Measurements from ENCODE around the gene MYD88.
A peak's percentile ranks its signal among the peaks of the same experiment; 100 is the strongest.

Gene MYD88

DNA sequence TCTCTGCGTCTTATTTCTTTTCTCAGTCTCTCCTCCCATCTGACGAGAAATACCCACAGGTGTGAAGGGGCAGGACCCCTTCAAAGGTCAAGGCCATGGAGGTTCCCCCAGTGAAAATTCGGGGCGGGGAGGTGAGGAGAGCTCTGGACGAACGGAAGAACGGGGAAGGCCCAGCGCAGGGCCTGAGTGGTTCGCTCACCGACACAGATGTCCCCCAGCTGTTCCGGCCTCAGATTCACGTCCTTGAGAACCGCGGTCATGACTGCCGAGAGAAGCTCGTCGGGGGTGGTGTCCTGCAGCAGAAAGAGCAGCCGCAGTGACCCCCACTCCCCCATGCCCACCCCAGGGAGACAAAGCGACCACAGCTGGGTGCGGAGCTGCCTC, 2.1 kb upstream of the MYD88 start:
- peak overlapping the region; percentile 80 to 99 (median 97) for H3K9ac ChIP-seq
- no peaks in the 10 kb centered on the region for H3K9me3 ChIP-seq (replicated peaks in 1 of 11)
- H3K4me2 ChIP-seq: peak overlapping the region; percentile 87 to 98 (median 95)
- peak overlapping the region; percentile 41 to 99 (median 95); a peak in 21 of 22 replicates for H3K27ac ChIP-seq
- H4K20me1 ChIP-seq: peaks cover 58 to 78% (median 70%) of the 10 kb centered on the region in 11 experiments; a peak in 21 of 22 replicates
- no peak for TF ChIP-seq Cebpa-rat (IDR thresholded peaks at IDR 0.05)
- peaks cover 46 to 74% (median 65%) of the 10 kb centered on the region in 10 experiments for H3K4me1 ChIP-seq
- peak overlapping the region; percentile 73 to 99 (median 92) for H3K4me3 ChIP-seq
- H3K36me3 ChIP-seq: peaks cover 49 to 58% (median 55%) of the 10 kb centered on the region in 11 experiments
- H3K27me3 ChIP-seq: no peaks in the 10 kb centered on the region

DNA sequence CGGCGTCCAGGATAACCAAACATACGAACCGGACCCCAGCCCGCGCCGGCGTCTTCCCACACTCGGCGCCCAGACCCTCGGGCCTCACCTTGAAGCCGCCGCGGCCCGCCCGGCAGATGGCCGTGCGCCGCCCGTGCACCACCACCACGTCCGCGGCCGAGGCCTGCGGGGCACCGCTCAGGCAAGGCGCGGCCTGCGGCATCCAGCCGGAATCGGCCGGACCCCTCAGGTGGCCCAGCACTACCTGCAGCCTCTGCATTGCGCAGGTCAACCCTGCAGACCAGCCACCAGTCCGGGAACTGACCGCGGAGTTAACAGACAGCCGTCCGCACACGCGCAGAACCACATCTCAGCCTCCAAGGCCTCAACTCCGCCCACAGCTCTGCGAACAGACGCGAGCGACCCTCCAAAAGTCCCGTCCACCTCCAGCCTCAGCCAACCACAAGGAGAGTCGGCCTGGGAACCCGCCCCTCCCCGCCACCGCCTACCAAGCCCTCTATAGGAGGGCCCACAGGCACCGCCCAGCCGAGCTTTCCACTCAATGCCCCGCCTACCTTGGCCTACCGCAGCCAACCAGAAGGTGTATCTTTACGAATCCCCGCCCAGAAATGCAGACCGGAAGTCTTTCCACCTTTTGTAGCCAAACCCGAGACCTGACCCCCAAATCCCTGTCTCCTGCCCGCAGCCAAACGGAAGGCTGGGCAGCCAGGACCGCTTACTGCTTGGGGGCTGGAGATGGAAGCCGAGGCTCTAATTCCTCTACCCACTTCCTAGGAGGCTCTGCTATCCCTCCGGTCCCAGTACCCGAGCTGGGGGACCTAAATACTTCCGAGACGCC, 1.5 kb upstream of the MYD88 start, which contains the start of gene ACAA1:
TSS of gene ACAA1 (minus strand) at position 351 of the 838 bp plus-strand sequence. CDS start at position 259, 92 bp downstream.
- Histone ChIP-seq H4K20me1 (peaks cover 59 to 78% (median 70%) of the 10 kb centered on the region in 11 experiments; a peak in 21 of 22 replicates), H3K27me3 (no peaks in the 10 kb centered on the region), H3K36me3 (peaks cover 49 to 58% (median 55%) of the 10 kb centered on the region in 11 experiments), H3K4me3 (peak within 1 kb of the TSS; percentile 73 to 99 (median 92)), H3K4me1 (peaks cover 52 to 74% (median 69%) of the 10 kb centered on the region in 10 experiments), H3K9ac (peak within 1 kb of the TSS; percentile 90 to 99 (median 97)), H3K9me3 (replicated peaks in 1 of 11) (no peaks in the 10 kb centered on the region), H3K4me2 (peak within 1 kb of the TSS; percentile 87 to 99 (median 98)), H3K27ac (peak within 1 kb of the TSS; percentile 85 to 99 (median 96))
- TF ChIP-seq Cebpa-rat (IDR thresholded peaks at IDR 0.05): no peak

DNA sequence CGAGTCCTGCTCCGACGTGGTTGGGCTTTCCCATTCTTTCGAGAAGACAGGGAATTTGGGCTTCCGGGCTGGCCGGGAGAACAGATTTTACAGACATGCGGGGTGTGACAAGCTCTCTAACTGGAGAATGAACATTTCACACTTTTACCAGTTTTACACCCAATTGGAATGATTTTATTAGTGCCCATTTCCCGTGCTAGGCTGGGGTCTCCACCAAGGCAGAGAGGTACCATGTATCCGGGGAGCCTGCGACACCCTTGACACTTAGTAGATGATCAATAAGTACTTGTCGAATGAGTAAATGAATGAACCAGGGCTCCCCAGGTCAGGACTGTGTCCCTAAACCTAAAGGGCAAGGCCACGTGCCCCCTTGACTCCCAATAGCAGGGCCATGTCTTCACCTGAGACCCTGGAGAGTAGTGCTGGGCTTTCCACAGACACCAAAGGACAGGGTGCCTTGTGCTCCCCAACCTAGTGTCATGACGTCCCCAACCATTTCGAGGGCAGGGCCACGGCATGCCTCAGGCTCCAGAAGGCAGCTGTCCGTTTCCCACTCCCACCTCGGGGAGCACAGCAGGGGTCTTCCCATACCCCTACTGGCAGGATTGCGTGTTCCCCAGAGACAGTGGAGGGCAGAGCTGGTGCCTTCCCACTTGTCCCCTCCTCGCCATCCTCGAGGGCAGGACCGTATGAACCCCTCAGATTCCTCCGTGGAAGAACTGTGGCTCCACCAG, 679 bp upstream of the MYD88 start:
- Histone ChIP-seq H3K36me3 (peaks cover 46 to 58% (median 55%) of the 10 kb centered on the region in 11 experiments), H3K4me2 (peak overlapping the region; percentile 87 to 99 (median 97)), H3K27ac (peak overlapping the region; percentile 85 to 99 (median 96)), H4K20me1 (peaks cover 52 to 76% (median 68%) of the 10 kb centered on the region in 11 experiments; a peak in 21 of 22 replicates), H3K9ac (peak overlapping the region; percentile 90 to 99 (median 97)), H3K4me3 (peak overlapping the region; percentile 73 to 99 (median 92)), H3K9me3 (replicated peaks in 1 of 11) (no peaks in the 10 kb centered on the region), H3K4me1 (peaks cover 59 to 76% (median 71%) of the 10 kb centered on the region in 10 experiments), H3K27me3 (no peaks in the 10 kb centered on the region)
- TF ChIP-seq Cebpa-rat (IDR thresholded peaks at IDR 0.05): no peak

DNA sequence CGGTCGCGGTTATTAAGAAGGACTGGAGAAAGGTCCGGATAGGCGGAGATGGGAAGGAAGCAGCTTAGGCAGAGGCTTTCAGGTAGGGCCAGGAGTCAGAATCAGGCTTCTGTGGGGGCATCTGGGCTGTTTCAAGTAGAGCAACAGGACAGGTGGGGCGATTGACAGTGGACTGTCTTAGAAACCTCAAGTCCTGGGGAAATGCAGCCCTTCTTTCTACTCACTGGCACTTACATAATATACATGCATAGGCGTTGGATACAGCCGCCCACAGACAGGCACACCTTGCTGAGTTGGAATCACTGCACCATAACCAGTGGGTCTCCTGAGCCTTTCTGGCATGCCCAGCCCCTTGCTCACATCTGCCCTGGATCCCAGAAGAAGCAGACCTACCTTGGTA, 730 bp downstream of the MYD88 start:
- Histone ChIP-seq H3K27me3 (no peaks in the 10 kb centered on the region), H3K4me3 (peak overlapping the region; percentile 73 to 99 (median 92)), H3K9me3 (replicated peaks in 1 of 11) (peaks cover 0 to 1% (median 0%) of the 10 kb centered on the region in 11 experiments; a peak in 3 of 22 replicates), H3K36me3 (peaks cover 32 to 50% (median 44%) of the 10 kb centered on the region in 11 experiments), H3K27ac (peak overlapping the region; percentile 85 to 99 (median 96)), H3K9ac (peak overlapping the region; percentile 90 to 99 (median 97)), H4K20me1 (peaks cover 38 to 64% (median 54%) of the 10 kb centered on the region in 11 experiments; a peak in 21 of 22 replicates), H3K4me1 (peaks cover 68 to 80% (median 75%) of the 10 kb centered on the region in 10 experiments), H3K4me2 (peak overlapping the region; percentile 87 to 99 (median 97))
- TF ChIP-seq Cebpa-rat (IDR thresholded peaks at IDR 0.05): no peak

DNA sequence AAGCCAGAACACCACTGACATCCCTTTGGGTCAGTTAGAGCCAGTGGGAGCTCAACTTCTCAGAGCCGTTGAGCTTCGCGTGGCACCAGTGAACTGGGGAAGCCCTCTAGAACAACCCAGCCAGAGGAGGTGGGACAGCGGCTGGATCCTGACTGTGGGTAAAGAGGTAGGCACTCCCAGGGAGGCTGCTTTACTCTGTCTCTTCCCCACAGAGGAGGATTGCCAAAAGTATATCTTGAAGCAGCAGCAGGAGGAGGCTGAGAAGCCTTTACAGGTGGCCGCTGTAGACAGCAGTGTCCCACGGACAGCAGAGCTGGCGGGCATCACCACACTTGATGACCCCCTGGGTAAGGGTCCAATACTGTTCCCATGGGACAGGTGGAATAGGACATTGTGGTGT, 1.2 kb downstream of the MYD88 start:
- H4K20me1 ChIP-seq: peaks cover 33 to 59% (median 49%) of the 10 kb centered on the region in 11 experiments; a peak in 21 of 22 replicates
- H3K9ac ChIP-seq: peak overlapping the region; percentile 90 to 99 (median 97)

DNA sequence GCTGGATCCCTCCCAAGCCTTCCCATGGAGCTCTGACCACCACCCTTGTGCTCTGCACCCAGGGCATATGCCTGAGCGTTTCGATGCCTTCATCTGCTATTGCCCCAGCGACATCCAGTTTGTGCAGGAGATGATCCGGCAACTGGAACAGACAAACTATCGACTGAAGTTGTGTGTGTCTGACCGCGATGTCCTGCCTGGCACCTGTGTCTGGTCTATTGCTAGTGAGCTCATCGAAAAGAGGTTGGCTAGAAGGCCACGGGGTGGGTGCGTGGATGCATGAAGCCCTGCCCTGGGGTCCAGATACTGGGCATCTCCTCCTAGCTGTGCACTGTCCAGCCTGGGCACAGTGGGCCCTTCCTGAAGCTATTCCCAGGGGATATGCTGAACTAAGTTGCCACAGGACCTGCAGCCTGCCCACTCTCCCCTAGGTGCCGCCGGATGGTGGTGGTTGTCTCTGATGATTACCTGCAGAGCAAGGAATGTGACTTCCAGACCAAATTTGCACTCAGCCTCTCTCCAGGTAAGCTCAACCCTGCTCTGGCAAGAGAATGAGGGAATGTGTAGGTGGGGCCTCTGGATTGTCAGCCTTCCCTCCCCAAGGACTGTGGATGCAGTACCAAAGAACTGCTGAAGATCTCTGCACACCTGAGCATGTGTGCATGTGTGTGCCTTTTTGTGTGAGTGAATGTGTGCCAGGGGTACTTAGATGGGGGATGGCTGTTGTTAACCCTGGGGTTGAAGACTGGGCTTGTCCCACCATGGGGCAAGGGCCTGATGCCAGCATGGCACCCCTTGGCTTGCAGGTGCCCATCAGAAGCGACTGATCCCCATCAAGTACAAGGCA, 2.1 kb downstream of the MYD88 start:
- no peak for TF ChIP-seq Cebpa-rat (IDR thresholded peaks at IDR 0.05)
- H3K9ac ChIP-seq: peak overlapping the region; percentile 90 to 99 (median 97); a peak in 21 of 22 replicates
- peak overlapping the region; percentile 73 to 99 (median 92); a peak in 19 of 20 replicates for H3K4me3 ChIP-seq
- peaks cover 3 to 14% (median 8%) of the 10 kb centered on the region in 11 experiments; a peak in 21 of 22 replicates for H3K9me3 ChIP-seq (replicated peaks in 1 of 11)
- H3K4me1 ChIP-seq: peaks cover 59 to 72% (median 68%) of the 10 kb centered on the region in 10 experiments
- H3K36me3 ChIP-seq: peaks cover 25 to 39% (median 34%) of the 10 kb centered on the region in 11 experiments
- peak overlapping the region; percentile 87 to 99 (median 97) for H3K4me2 ChIP-seq
- peaks cover 24 to 50% (median 40%) of the 10 kb centered on the region in 11 experiments; a peak in 21 of 22 replicates for H4K20me1 ChIP-seq
- H3K27ac ChIP-seq: peak overlapping the region in 4 of 11 experiments; percentile 5 to 96 (median 92); a peak in 4 of 22 replicates
- no peaks in the 10 kb centered on the region for H3K27me3 ChIP-seq

More for the DNA sequence above, 1.2 kb downstream of the MYD88 start:
- H3K4me2 ChIP-seq: peak overlapping the region; percentile 87 to 99 (median 97)
- H3K4me1 ChIP-seq: peaks cover 67 to 81% (median 75%) of the 10 kb centered on the region in 10 experiments
- H3K27me3 ChIP-seq: no peaks in the 10 kb centered on the region
- no peak for TF ChIP-seq Cebpa-rat (IDR thresholded peaks at IDR 0.05)
- H3K27ac ChIP-seq: peak overlapping the region; percentile 85 to 99 (median 96)
- H3K36me3 ChIP-seq: peaks cover 27 to 46% (median 40%) of the 10 kb centered on the region in 11 experiments
- H3K4me3 ChIP-seq: peak overlapping the region; percentile 73 to 99 (median 92)
- H3K9me3 ChIP-seq (replicated peaks in 1 of 11): peaks cover 0 to 5% (median 0%) of the 10 kb centered on the region in 11 experiments; a peak in 3 of 22 replicates

DNA sequence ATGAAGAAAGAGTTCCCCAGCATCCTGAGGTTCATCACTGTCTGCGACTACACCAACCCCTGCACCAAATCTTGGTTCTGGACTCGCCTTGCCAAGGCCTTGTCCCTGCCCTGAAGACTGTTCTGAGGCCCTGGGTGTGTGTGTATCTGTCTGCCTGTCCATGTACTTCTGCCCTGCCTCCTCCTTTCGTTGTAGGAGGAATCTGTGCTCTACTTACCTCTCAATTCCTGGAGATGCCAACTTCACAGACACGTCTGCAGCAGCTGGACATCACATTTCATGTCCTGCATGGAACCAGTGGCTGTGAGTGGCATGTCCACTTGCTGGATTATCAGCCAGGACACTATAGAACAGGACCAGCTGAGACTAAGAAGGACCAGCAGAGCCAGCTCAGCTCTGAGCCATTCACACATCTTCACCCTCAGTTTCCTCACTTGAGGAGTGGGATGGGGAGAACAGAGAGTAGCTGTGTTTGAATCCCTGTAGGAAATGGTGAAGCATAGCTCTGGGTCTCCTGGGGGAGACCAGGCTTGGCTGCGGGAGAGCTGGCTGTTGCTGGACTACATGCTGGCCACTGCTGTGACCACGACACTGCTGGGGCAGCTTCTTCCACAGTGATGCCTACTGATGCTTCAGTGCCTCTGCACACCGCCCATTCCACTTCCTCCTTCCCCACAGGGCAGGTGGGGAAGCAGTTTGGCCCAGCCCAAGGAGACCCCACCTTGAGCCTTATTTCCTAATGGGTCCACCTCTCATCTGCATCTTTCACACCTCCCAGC, 2.9 kb downstream of the MYD88 start:
- Histone ChIP-seq H3K4me3 (peak overlapping the region in 8 of 10 experiments; percentile 73 to 99 (median 94); a peak in 11 of 20 replicates), H3K36me3 (peaks cover 25 to 44% (median 34%) of the 10 kb centered on the region in 11 experiments), H3K27ac (no peak overlapping the region; a peak in 1 of 22 replicates), H3K4me1 (peaks cover 58 to 73% (median 65%) of the 10 kb centered on the region in 10 experiments), H3K27me3 (no peaks in the 10 kb centered on the region), H4K20me1 (peaks cover 17 to 42% (median 32%) of the 10 kb centered on the region in 11 experiments; a peak in 21 of 22 replicates), H3K4me2 (peak overlapping the region; percentile 87 to 99 (median 97); a peak in 21 of 22 replicates), H3K9me3 (replicated peaks in 1 of 11) (peaks cover 12 to 22% (median 16%) of the 10 kb centered on the region in 11 experiments; a peak in 21 of 22 replicates), H3K9ac (peak overlapping the region in 5 of 11 experiments; percentile 22 to 95 (median 93); a peak in 8 of 22 replicates)
- TF ChIP-seq Cebpa-rat (IDR thresholded peaks at IDR 0.05): no peak
